MCF 10A (cell line): Measurements from ENCODE around the gene RNU2-1. TPM values are rescaled to one million over a fixed set of nuclear protein-coding genes. Genes with fewer than 3 reads are reported as not detected.
A peak's percentile ranks its signal among the peaks of the same experiment; 100 is the strongest.
"Not testable (repeated sequence)": the region's sequence is repeated elsewhere in the genome, so short reads cannot be mapped to it uniquely, and the experiment has no call there.

ENCODE experiments used
- BruUV-seq: library from RNA; stranded (reverse); fragments of 400-500 nt; replicated peaks from 2 replicates; lab custom pipeline; 2021; lab: Mats Ljungman, UMichigan
- CTCF ChIA-PET: fragments of 300-600 bp; sonication (Branson Sonifier 250); formaldehyde crosslinking; extraction: SDS; loops from one replicate; lab custom pipeline; 2021; ENCODE audit warnings: antibody characterized with exemption, inconsistent platforms; lab: Yijun Ruan, JAX
- POLR2A ChIA-PET: fragments of 300-600, 350-650 bp; sonication (Branson Sonifier 250); formaldehyde crosslinking; extraction: SDS; loops from one replicate; lab custom pipeline; 2020; ENCODE audit warnings: antibody characterized with exemption, inconsistent platforms; lab: Yijun Ruan, JAX
- DNase-seq: peaks from one replicate; pipeline ENCODE4 v3.0.0-alpha.2; 2018; ENCODE audit not compliant: unreplicated experiment
- H3K27ac Mint-ChIP-seq: one replicate; pipeline ENCODE4 v1.8.0; 2022; ENCODE audit warnings: mild to moderate bottlenecking, low read depth, mixed read lengths; ENCODE audit not compliant: unreplicated experiment
- H3K27me3 Mint-ChIP-seq: one replicate; pipeline ENCODE4 v1.8.0; 2022; ENCODE audit warnings: mixed read lengths; ENCODE audit not compliant: insufficient read depth, unreplicated experiment
- H3K36me3 Mint-ChIP-seq: one replicate; pipeline ENCODE4 v1.8.0; 2022; ENCODE audit warnings: mild to moderate bottlenecking, moderate library complexity, mixed read lengths; ENCODE audit not compliant: insufficient read depth, unreplicated experiment
- H3K4me1 Mint-ChIP-seq: one replicate; pipeline ENCODE4 v1.8.0; 2022; ENCODE audit warnings: mixed read lengths; ENCODE audit not compliant: insufficient read depth, unreplicated experiment
- H3K4me3 Mint-ChIP-seq: one replicate; pipeline ENCODE4 v1.8.0; 2022; ENCODE audit warnings: mild to moderate bottlenecking, moderate library complexity, mixed read lengths; ENCODE audit not compliant: unreplicated experiment
- H3K9me3 Mint-ChIP-seq: one replicate; pipeline ENCODE4 v1.8.0; 2022; ENCODE audit warnings: mixed read lengths; ENCODE audit not compliant: unreplicated experiment
- CTCF ChIP-seq: fragments of 200-600 bp; IDR thresholded peaks from one replicate; pipeline ENCODE4 v1.8.0; 2022; ENCODE audit warnings: antibody characterized with exemption, mild to moderate bottlenecking; ENCODE audit not compliant: unreplicated experiment
- intact Hi-C: fragments of 100-400 bp; cut with micrococcal nuclease; formaldehyde crosslinking; loops from 2 replicates; pipeline ENCODE4 v1.14.1; 2022
- total RNA-seq: library from RNA; stranded (reverse); gene quantifications from 2 replicates; pipeline ENCODE4 v1.2.3, GENCODE V29; 2022

RNU2-1 gene
- total RNA-seq, 1 experiment from 2014 or later: 4,245 TPM

GRCh38 chr17:43232021-43232699, 1.6 kb downstream of the RNU2-1 start:
- H3K36me3 Mint-ChIP-seq, POLR2A ChIA-PET, H3K27me3 Mint-ChIP-seq, H3K27ac Mint-ChIP-seq, H3K4me3 Mint-ChIP-seq, DNase-seq, CTCF ChIA-PET, intact Hi-C loops, H3K9me3 Mint-ChIP-seq, H3K4me1 Mint-ChIP-seq: not testable (repeated sequence)
- BruUV-seq: TSS peak; percentile 59

- intact Hi-C loops, DNase-seq, H3K27me3 Mint-ChIP-seq, H3K36me3 Mint-ChIP-seq, POLR2A ChIA-PET, H3K9me3 Mint-ChIP-seq, H3K4me1 Mint-ChIP-seq, H3K4me3 Mint-ChIP-seq, H3K27ac Mint-ChIP-seq, CTCF ChIA-PET, BruUV-seq: not testable (repeated sequence)
Measured at GRCh38 chr17:43231205-43232020, 2.4 kb downstream of the RNU2-1 start.

GRCh38 chr17:43228020-43228782, 5.6 kb downstream of the RNU2-1 start, which contains the start of gene CCDC200:
Gene CCDC200 (minus strand): TSS chr17:43228623. CDS start chr17:43228554, 69 bp downstream.
- H3K4me3 Mint-ChIP-seq, H3K36me3 Mint-ChIP-seq, H3K9me3 Mint-ChIP-seq, DNase-seq, H3K27me3 Mint-ChIP-seq, H3K27ac Mint-ChIP-seq, CTCF ChIA-PET, intact Hi-C loops, H3K4me1 Mint-ChIP-seq, BruUV-seq: not testable (repeated sequence)
- POLR2A ChIA-PET: interaction anchor here (0.7 kb wide), 1 partner anchor 16 kb away, joined by 4 read pairs; no protein-coding TSS in a partner anchor

GRCh38 chr17:43226393-43226792, 7.4 kb downstream of the RNU2-1 start:
- H3K27ac Mint-ChIP-seq: no peak overlapping the region
- no peaks in the 10 kb centered on the region for H3K27me3 Mint-ChIP-seq
- intact Hi-C loops: no loop called here
- TF ChIP-seq CTCF: no peak
- DNase-seq: no peak
- H3K36me3 Mint-ChIP-seq: peaks cover 12% of the 10 kb centered on the region
- no peaks in the 10 kb centered on the region for H3K4me1 Mint-ChIP-seq
- BruUV-seq: no TSS peak
- CTCF ChIA-PET: no interaction called here
- H3K9me3 Mint-ChIP-seq: no peaks in the 10 kb centered on the region
- POLR2A ChIA-PET: interaction anchor here (1.1 kb wide), 1 partner anchor 89 kb away, joined by 3 read pairs; no protein-coding TSS in a partner anchor
- no peak overlapping the region for H3K4me3 Mint-ChIP-seq

- H3K36me3 Mint-ChIP-seq: peaks cover 15% of the 10 kb centered on the region
- H3K9me3 Mint-ChIP-seq: no peaks in the 10 kb centered on the region
- no TSS peak for BruUV-seq
- no peaks in the 10 kb centered on the region for H3K4me1 Mint-ChIP-seq
- ChIA-PET POLR2A (no interaction called here), CTCF (no interaction called here)
- H3K27me3 Mint-ChIP-seq: no peaks in the 10 kb centered on the region
- no peak overlapping the region for H3K27ac Mint-ChIP-seq
- intact Hi-C loops: no loop called here
- TF ChIP-seq CTCF: no peak
- H3K4me3 Mint-ChIP-seq: no peak overlapping the region
- no peak for DNase-seq
Measured at GRCh38 chr17:43224146-43224705, 9.6 kb downstream of the RNU2-1 start.
